Effector memory CD8-positive, alpha-beta T cell (primary cell): ENCODE data around the gene ALK.

Source experiments
- ATAC-seq: fragments of 150-1000 bp; cut with Tn5 transposase; replicated peaks from 2 replicates; pipeline ENCODE4 v1.10.0; 2021; ENCODE audit warnings: mild to moderate bottlenecking, moderate library complexity
- DNase-seq, 3 experiments: peaks; one replicate each; pipeline ENCODE4 v3.0.0; 2021
- H3K27ac Mint-ChIP-seq, 2 donors: one replicate each; pipeline ENCODE4 v1.8.0; 2022; ENCODE audit warnings: mild to moderate bottlenecking in 2 of 2, mixed read lengths in 2 of 2, moderate library complexity in 2 of 2
- H3K27me3 Mint-ChIP-seq, 2 donors: one replicate each; pipeline ENCODE4 v1.8.0; 2022; ENCODE audit warnings: mixed read lengths in 2 of 2
- H3K36me3 Mint-ChIP-seq: one replicate; pipeline ENCODE4 v1.8.0; 2022; ENCODE audit warnings: mild to moderate bottlenecking, moderate library complexity, mixed read lengths; ENCODE audit not compliant: insufficient read depth
- H3K4me1 Mint-ChIP-seq, 2 donors: one replicate each; pipeline ENCODE4 v1.8.0; 2022; ENCODE audit warnings: low read depth in 2 of 2, mixed read lengths in 2 of 2
- H3K4me3 Mint-ChIP-seq, 2 donors: one replicate each; pipeline ENCODE4 v1.8.0; 2022; ENCODE audit warnings: mild to moderate bottlenecking in 2 of 2, mixed read lengths in 2 of 2, moderate library complexity in 2 of 2
- H3K9me3 Mint-ChIP-seq, 2 donors: one replicate each; pipeline ENCODE4 v1.8.0; 2022; ENCODE audit warnings: mixed read lengths in 2 of 2

Gene ALK

GRCh38 chr2:29892585-29893259 is 28.7 kb downstream of the ALK start:
- Mint-ChIP-seq H3K4me1 (peaks cover 0 to 3% of the 10 kb centered on the region in 2 donors), H3K36me3 (no peaks in the 10 kb centered on the region), H3K4me3 (no peak overlapping the region), H3K27me3 (peaks cover 47 to 61% of the 10 kb centered on the region in 2 donors), H3K9me3 (no peaks in the 10 kb centered on the region), H3K27ac (no peak overlapping the region)
- no peak for ATAC-seq
- no peak for DNase-seq

- Mint-ChIP-seq H3K9me3 (no peaks in the 10 kb centered on the region), H3K36me3 (no peaks in the 10 kb centered on the region), H3K27ac (no peak overlapping the region), H3K27me3 (peaks cover 21 to 29% of the 10 kb centered on the region in 2 donors), H3K4me3 (no peak overlapping the region), H3K4me1 (no peaks in the 10 kb centered on the region)
- ATAC-seq = no peak
- DNase-seq = no peak
Measured at GRCh38 chr2:29881089-29881730, 40.2 kb downstream of the ALK start.

- no peak for ATAC-seq
- no peak overlapping the region for H3K4me3 Mint-ChIP-seq
- no peaks in the 10 kb centered on the region for H3K36me3 Mint-ChIP-seq
- H3K27me3 Mint-ChIP-seq = peaks cover 21 to 29% of the 10 kb centered on the region in 2 donors
- no peaks in the 10 kb centered on the region for H3K9me3 Mint-ChIP-seq
- H3K4me1 Mint-ChIP-seq = no peaks in the 10 kb centered on the region
- DNase-seq = no peak
- no peak overlapping the region for H3K27ac Mint-ChIP-seq
Measured at GRCh38 chr2:29880084-29880483, 41.3 kb downstream of the ALK start.

GRCh38 chr2:29879456-29879855 is 41.9 kb downstream of the ALK start:
- Mint-ChIP-seq H3K4me3 (no peak overlapping the region), H3K9me3 (no peaks in the 10 kb centered on the region), H3K36me3 (no peaks in the 10 kb centered on the region), H3K4me1 (no peaks in the 10 kb centered on the region), H3K27ac (no peak overlapping the region), H3K27me3 (peaks cover 21 to 29% of the 10 kb centered on the region in 2 donors)
- DNase-seq (no peak), ATAC-seq (no peak)

GRCh38 chr2:29878898-29879297 is 42.5 kb downstream of the ALK start:
- Mint-ChIP-seq H3K27me3 (peaks cover 21 to 35% of the 10 kb centered on the region in 2 donors), H3K9me3 (no peaks in the 10 kb centered on the region), H3K36me3 (no peaks in the 10 kb centered on the region), H3K27ac (no peak overlapping the region), H3K4me1 (no peaks in the 10 kb centered on the region), H3K4me3 (no peak overlapping the region)
- no peak for DNase-seq
- no peak for ATAC-seq

GRCh38 chr2:29876374-29876773 is 45.0 kb downstream of the ALK start:
- peaks cover 22 to 25% of the 10 kb centered on the region in 2 donors for H3K27me3 Mint-ChIP-seq
- no peaks in the 10 kb centered on the region for H3K36me3 Mint-ChIP-seq
- H3K4me1 Mint-ChIP-seq = no peaks in the 10 kb centered on the region
- DNase-seq = no peak
- no peak overlapping the region for H3K27ac Mint-ChIP-seq
- ATAC-seq = no peak
- no peaks in the 10 kb centered on the region for H3K9me3 Mint-ChIP-seq
- H3K4me3 Mint-ChIP-seq = no peak overlapping the region

- Mint-ChIP-seq H3K27me3 (peaks cover 19 to 21% of the 10 kb centered on the region in 2 donors), H3K9me3 (no peaks in the 10 kb centered on the region), H3K4me3 (no peak overlapping the region), H3K4me1 (no peaks in the 10 kb centered on the region), H3K36me3 (no peaks in the 10 kb centered on the region), H3K27ac (no peak overlapping the region)
- ATAC-seq (no peak), DNase-seq (no peak)
Measured at GRCh38 chr2:29874745-29875144, 46.6 kb downstream of the ALK start.

GRCh38 chr2:29872870-29873269 is 48.5 kb downstream of the ALK start:
- H3K4me1 Mint-ChIP-seq = no peaks in the 10 kb centered on the region
- H3K27me3 Mint-ChIP-seq = peaks cover 10 to 16% of the 10 kb centered on the region in 2 donors

GRCh38 chr2:29871541-29871940 is 49.8 kb downstream of the ALK start:
- H3K27ac Mint-ChIP-seq = no peak overlapping the region

More at GRCh38 chr2:29872870-29873269, 48.5 kb downstream of the ALK start:
- H3K9me3 Mint-ChIP-seq = no peaks in the 10 kb centered on the region
- no peaks in the 10 kb centered on the region for H3K36me3 Mint-ChIP-seq
- DNase-seq (no peak), ATAC-seq (no peak)
- H3K27ac Mint-ChIP-seq = no peak overlapping the region
- H3K4me3 Mint-ChIP-seq = no peak overlapping the region

GRCh38 chr2:29865512-29865911 is 55.9 kb downstream of the ALK start:
- Mint-ChIP-seq H3K9me3 (no peaks in the 10 kb centered on the region), H3K4me3 (no peak overlapping the region), H3K27me3 (peaks cover 35% of the 10 kb centered on the region in 2 donors), H3K36me3 (no peaks in the 10 kb centered on the region), H3K4me1 (no peaks in the 10 kb centered on the region), H3K27ac (no peak overlapping the region)
- ATAC-seq = no peak
- no peak for DNase-seq

More at GRCh38 chr2:29871541-29871940, 49.8 kb downstream of the ALK start:
- ATAC-seq (no peak), DNase-seq (no peak)
- H3K36me3 Mint-ChIP-seq = no peaks in the 10 kb centered on the region
- H3K27me3 Mint-ChIP-seq = peaks cover 16 to 20% of the 10 kb centered on the region in 2 donors
- no peaks in the 10 kb centered on the region for H3K9me3 Mint-ChIP-seq
- H3K4me1 Mint-ChIP-seq = no peaks in the 10 kb centered on the region
- no peak overlapping the region for H3K4me3 Mint-ChIP-seq

GRCh38 chr2:29864988-29865387 is 56.4 kb downstream of the ALK start:
- Mint-ChIP-seq H3K27ac (no peak overlapping the region), H3K4me1 (no peaks in the 10 kb centered on the region), H3K27me3 (peaks cover 40 to 41% of the 10 kb centered on the region in 2 donors), H3K36me3 (no peaks in the 10 kb centered on the region), H3K4me3 (no peak overlapping the region), H3K9me3 (no peaks in the 10 kb centered on the region)
- ATAC-seq (no peak), DNase-seq (no peak)

GRCh38 chr2:29855924-29856639 is 65.3 kb downstream of the ALK start:
- peaks cover 4 to 8% of the 10 kb centered on the region in 2 donors for H3K9me3 Mint-ChIP-seq
- H3K4me1 Mint-ChIP-seq = no peaks in the 10 kb centered on the region
- H3K36me3 Mint-ChIP-seq = no peaks in the 10 kb centered on the region
- no peak overlapping the region for H3K4me3 Mint-ChIP-seq
- DNase-seq (no peak), ATAC-seq (no peak)
- H3K27me3 Mint-ChIP-seq = peaks cover 58 to 62% of the 10 kb centered on the region in 2 donors
- H3K27ac Mint-ChIP-seq = no peak overlapping the region

GRCh38 chr2:29850794-29851193 is 70.6 kb downstream of the ALK start:
- H3K9me3 Mint-ChIP-seq = peaks cover 2 to 8% of the 10 kb centered on the region in 2 donors
- no peaks in the 10 kb centered on the region for H3K4me1 Mint-ChIP-seq
- H3K27me3 Mint-ChIP-seq = peaks cover 56 to 58% of the 10 kb centered on the region in 2 donors
- no peaks in the 10 kb centered on the region for H3K36me3 Mint-ChIP-seq
- DNase-seq (no peak), ATAC-seq (no peak)
- H3K4me3 Mint-ChIP-seq = no peak overlapping the region
- H3K27ac Mint-ChIP-seq = no peak overlapping the region
